Amniotic epithelial cell (primary cell): ENCODE measurements around the gene ITIH2.
A peak's percentile ranks its signal among the peaks of the same experiment; 100 is the strongest.
"Not testable (repeated sequence)": the region's sequence is repeated elsewhere in the genome, so short reads cannot be mapped to it uniquely, and the experiment has no call there.

ENCODE experiments used
- DNase-seq: peaks from one replicate; pipeline ENCODE4 v3.0.0-alpha.2; 2010; ENCODE audit warnings: low read depth

The ITIH2 gene

DNA sequence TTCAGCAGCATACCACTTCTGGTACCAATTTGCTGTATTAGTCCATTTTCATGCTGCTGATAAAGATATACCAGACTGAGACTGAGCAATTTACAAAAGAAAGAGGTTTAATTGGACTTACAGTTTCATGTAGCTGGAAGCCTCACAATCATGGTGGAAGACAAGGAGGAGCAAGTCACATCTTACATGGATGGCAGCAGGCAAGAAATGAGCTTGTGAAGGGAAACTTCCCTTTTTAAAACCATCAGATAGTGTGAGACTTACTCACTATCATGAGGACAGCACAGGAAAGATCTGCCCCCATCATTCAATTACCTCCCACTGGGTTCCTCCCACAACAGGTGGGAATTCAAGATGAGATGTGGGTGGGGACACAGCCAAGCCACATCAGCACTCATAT is 9.9 kb upstream of the ITIH2 start:
- not testable (repeated sequence) for DNase-seq

- DNase-seq = no peak
Measured at GRCh38 chr10:7696545-7696944, 6.6 kb upstream of the ITIH2 start.

DNA sequence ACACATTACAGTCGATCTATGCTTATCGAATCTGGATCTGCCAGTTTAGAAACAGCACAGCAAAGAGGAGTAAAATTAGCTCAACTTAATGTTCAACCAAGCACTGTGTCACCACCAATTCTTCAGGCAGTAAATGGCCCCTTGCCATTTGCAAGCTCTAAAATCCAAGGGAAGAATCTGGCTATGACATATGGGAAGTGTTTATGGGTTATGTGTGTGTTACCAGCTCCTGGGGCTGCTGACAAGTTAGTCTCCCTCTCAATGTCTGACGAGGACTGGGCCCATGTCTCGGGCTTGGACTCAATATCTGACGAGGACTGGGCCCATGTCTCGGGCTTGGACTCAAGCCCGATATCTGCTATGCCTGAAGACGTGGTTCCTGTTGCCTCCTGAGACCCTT is 5.7 kb upstream of the ITIH2 start:
- no peak for DNase-seq

DNA sequence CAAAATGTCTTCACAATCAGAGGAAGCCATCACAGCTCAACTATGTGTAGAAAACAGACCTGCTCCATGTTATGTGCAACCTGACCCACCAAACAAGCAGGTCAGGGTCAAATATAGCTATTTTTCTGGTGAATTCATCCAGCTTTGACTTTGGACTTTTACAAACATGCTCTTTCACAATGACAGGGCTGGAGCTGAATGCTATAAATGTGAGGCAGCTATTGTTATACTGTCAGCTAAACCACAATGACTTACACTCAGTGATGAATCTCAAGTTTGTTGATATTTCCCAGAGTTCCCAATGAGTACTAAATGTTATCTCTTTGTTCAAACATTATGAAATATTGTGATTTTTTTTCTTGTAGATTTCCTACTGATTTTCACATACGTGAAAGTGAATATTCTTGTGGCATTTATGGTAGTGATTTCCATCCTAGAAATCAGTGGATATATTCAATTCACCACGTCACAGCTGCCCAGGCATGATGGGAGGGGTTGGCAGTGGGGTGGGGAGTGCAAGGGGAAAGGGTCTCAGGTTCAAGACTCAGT is 2.5 kb upstream of the ITIH2 start:
- peak; percentile 38 for DNase-seq

- DNase-seq = no peak
Measured at GRCh38 chr10:7701158-7701742, 1.9 kb upstream of the ITIH2 start.

DNA sequence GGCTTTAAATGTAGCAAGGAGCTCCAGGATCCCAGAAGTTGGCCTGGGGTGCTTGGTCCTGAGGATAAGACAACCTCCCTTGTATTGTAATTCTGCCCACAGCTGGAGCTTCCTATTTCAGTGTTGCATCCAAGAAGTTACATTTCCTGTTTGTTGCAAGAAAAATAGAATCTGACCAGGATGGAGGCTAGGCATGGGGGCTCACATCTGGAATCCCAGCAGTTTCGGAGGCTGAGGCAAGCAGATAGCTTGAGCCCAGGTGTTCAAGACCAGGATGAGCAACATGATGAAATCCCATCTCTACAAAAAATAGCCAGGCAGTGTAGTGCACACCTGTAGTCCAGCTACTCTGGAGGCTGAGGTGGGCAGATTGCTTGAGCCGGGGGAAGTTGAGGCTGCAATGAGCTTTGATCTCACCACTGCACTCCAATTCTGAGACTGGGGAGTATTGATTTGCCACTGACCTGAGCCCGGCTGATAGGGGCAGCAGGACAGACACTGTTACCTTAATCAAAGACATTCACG is 766 bp upstream of the ITIH2 start:
- DNase-seq = no peak

GRCh38 chr10:7704071-7705016 is 1.2 kb downstream of the ITIH2 start:
- no peak for DNase-seq

- DNase-seq = no peak
Measured at GRCh38 chr10:7705341-7705740, 2.2 kb downstream of the ITIH2 start.

DNA sequence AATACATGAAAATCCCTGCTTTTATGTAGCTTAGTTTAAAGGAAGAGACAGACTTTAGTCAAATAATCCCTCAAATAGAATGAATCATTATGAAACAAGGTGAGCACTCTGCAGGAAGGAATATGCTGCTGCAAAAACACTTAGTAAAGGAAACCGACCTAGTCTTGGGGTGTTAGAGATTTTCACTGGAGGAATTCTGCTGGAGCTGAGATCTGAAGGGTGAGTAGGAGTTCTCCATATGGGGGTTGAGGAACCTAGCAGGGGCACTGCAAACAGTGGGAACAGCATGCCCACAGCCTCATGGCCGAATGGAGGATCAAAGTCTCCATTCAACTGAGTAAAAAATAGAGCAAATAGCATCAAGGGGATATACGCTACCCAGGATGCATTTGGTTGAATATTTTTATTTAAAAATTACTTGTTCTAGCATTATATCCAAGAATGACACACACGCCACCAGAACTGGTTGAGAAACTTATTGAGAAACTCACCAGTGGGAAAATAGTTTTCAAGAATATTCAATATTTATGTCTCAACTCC is 3.5 kb downstream of the ITIH2 start:
- DNase-seq = no peak

DNA sequence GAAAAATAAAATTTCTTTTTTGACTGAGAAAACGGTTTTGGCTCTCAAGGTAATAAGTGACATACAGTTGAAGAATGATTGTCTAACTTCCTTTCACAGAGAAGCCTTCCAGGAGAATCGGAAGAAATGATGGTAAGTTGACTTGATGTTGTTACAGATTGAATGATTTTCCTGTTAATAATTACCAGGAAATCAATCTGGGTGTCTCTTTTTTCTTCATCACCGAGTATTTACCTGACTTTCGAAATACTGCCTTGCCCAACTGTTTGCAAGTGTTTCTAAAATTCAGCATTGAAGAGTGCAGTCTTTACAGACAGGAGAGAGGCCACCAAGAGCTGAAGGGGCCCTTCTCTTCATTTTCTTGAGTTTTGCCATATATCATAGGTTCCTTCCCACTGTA is 4.0 kb downstream of the ITIH2 start:
- DNase-seq = no peak

GRCh38 chr10:7707858-7708622 is 4.9 kb downstream of the ITIH2 start:
- no peak for DNase-seq

- no peak for DNase-seq
Measured at GRCh38 chr10:7708832-7709231, 5.7 kb downstream of the ITIH2 start.

- DNase-seq = no peak
Measured at GRCh38 chr10:7710446-7710845, 7.3 kb downstream of the ITIH2 start.

DNA sequence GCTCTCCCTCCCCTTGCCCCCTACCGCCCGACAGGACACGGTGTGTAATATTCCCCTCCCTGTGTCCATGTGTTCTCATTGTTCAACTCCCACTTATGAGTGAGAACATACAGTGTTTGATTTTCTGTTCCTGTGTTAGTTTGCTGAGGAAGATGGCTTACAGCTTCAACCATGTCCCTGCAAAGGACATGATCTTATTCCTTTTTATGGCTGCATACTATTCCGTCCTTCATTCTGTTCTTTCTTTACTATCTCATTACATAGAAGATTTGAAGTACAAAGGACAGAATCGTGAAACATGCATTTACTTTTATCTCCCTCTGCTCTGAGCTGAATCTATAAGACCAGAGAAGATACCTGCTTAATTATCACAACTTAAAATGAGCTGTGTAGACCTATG is 8.0 kb downstream of the ITIH2 start:
- not testable (repeated sequence) for DNase-seq

GRCh38 chr10:7715515-7715914 is 12.4 kb downstream of the ITIH2 start:
- DNase-seq = no peak

DNA sequence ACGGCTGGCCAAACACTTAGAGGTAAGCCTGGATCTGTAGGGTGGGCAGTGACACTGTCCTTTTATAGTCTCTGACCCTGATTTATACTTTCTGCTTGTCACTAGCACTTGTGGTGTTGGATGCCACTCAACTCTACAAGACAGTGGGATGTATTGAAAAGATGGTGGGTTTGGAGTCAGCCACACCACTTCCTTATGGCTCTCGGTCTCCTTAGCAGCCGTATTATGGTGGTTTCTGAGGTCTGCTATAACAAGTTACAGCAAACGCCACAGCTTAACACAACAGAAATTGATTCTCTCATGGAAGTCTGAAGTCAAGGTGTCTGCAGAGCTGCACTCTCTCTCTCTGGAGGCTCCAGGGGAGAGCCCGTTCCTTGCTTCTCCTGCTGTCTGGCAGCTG is 14.7 kb downstream of the ITIH2 start:
- DNase-seq = no peak

- no peak for DNase-seq
Measured at GRCh38 chr10:7718685-7719084, 15.6 kb downstream of the ITIH2 start.

- DNase-seq = no peak
Measured at GRCh38 chr10:7720478-7720877, 17.4 kb downstream of the ITIH2 start.

GRCh38 chr10:7722927-7723529 is 19.9 kb downstream of the ITIH2 start:
- DNase-seq = no peak

GRCh38 chr10:7734821-7735220 is 31.7 kb downstream of the ITIH2 start:
- DNase-seq = no peak

DNA sequence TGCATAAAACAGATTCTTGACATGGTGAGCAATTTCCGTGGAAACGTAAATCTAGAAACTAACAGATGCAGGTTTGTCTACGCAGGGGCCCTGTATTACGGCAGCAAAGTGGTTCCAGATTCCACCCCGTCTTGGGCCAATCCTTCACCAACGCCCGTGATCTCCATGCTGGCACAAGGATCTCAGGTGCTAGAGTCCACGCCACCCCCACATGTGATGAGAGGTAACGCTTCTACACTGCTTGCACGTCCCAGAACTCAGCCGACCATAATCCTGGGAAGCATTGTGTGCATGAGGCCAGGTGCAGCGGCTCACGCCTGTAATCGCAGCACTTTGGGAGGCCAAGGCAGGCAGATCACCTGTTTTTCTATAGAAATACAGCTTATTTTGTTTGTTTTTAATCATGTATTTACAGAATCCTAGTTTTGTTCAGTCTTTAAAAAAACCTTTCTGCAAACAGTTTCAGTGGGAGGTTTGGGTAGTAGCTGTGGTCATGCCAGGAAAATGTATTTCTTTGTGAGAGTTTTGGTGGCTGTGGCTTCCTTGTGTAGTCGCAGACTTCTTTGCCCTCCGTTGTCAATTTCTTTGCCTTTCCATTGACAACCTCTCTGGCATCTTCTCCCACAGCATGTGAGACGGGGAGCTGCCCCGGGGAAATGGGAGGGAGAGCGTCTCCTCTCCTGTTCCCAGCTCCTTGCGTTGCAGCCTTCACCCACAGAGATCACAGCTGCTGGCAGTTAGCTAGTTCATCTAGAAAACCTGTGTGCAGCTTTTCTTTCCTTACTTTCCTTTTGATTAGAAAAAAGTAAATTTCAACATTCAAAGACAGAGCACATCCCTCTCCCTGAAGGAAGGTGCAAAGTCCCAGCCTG is 35.7 kb downstream of the ITIH2 start:
- no peak for DNase-seq
